Kidney epithelial cell (primary cell): ENCODE data around the gene ITIH3. TPM values are rescaled to one million over a fixed set of nuclear protein-coding genes. Genes with fewer than 3 reads are reported as not detected.

Experiments used
- DNase-seq: peaks from one replicate; pipeline ENCODE4 v3.0.0-alpha.2; 2010; ENCODE audit warnings: low read depth
- H3K27me3 ChIP-seq: 2 replicates; pipeline ENCODE4 v1.6.0; 2011; ENCODE audit warnings: low read length; ENCODE audit not compliant: control insufficient read depth, insufficient read depth
- H3K36me3 ChIP-seq: 2 replicates; pipeline ENCODE4 v1.5.1; 2011; ENCODE audit warnings: low read length; ENCODE audit not compliant: control insufficient read depth, insufficient read depth
- H3K4me3 ChIP-seq: 2 replicates; pipeline ENCODE4 v1.5.1; 2011; ENCODE audit warnings: low read depth, mild to moderate bottlenecking, control low read depth, low read length
- CTCF ChIP-seq: IDR thresholded peaks from 2 replicates; pipeline ENCODE4 v1.5.1; 2011; ENCODE audit warnings: mild to moderate bottlenecking, moderate library complexity, low read length, control low read depth, inconsistent platforms; ENCODE audit not compliant: insufficient read depth, poor library complexity, severe bottlenecking
- total RNA-seq: library from RNA; depleted of rRNA; stranded (reverse); fragments of >200 nt; gene quantifications from 2 replicates; pipeline ENCODE4 v1.2.3, GENCODE V29; 2015

Gene ITIH3
- total RNA-seq, 1 donor from 2014 or later, result not detected

DNA sequence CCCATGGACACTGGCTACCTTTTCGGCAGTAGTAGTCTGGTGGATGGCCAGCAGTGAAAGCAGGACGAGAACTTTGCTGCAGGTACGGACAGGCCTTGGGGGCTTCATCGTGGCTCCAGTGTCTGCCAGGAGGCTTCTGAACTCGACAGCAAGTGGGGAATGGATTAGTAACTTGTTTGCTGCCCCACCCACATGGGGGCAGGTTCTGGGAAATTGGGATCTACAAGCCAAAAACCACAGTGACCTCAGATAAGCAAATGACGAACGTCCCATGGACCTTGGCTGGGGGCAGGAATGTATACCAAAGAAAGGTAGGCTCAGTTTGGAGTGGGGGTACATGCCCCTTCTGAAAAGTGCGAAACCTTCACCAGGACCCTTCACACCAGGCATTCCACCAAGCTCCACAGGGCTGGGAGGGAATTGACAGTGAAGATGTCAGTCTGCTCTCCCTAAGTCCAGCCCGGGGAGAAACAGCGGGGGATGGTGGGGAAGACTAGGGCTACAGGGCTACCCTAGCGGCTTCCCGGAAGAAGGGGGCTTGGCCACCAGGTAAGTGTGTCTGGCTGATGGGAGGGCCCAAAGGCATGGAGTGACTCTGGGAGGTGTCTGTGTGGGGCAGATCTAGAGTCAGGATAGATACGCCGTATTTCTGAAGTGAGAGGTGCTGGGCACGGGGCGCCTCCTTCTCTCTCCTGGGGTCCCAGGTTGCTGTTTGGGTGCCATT lies 36.1 kb downstream of the ITIH3 start, which contains the start of gene ITIH4:
ITIH4 (minus strand) TSS at position 138 of the 724 bp plus-strand sequence; CDS start at position 108, 30 bp downstream.
- no peak for TF ChIP-seq CTCF
- no peak for DNase-seq
- no peak within 1 kb of the TSS for H3K4me3 ChIP-seq
- H3K27me3 ChIP-seq, result no peaks in the 10 kb centered on the region
- no peaks in the 10 kb centered on the region for H3K36me3 ChIP-seq

DNA sequence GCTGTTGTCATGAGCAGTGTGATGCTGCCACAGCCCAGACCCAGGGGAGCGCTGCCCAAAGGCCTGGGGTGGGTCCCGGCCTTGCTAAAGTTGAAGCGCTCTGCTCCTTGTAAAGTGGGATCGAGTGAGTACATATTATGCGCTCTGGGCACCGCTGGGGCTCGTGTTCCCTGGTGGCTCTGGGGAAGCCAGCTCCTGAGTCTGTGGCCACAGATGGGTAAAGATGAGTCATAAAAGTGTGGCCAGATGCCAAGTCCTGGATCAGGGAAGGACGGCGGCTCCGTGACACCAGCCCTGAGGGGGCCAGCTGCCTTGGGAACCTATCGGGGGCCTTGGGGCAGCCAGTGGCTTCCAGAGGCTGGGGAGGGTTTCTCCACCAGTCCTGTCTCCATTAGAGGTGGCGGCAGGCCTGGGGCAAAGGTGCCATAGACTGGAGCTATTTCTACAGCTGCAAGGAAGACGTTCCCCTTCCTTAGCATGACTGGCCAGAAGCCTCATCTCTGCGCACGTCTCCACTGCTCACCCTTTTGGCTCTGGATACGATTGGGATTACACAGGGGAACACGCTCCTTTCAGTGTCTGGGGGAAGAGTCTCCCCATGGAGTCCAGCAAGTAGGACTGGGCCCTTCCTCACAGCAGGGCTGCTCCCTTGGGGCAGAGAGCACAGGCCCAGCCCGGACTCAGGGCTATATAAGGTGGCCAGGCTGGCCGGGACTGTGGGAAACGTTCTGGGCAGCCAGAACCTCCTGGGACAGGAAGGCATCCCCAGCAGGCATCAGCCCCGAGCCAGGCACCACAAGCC lies 37.1 kb downstream of the ITIH3 start:
- Histone ChIP-seq H3K27me3 (no peaks in the 10 kb centered on the region), H3K36me3 (no peaks in the 10 kb centered on the region), H3K4me3 (no peak overlapping the region)
- no peak for TF ChIP-seq CTCF
- DNase-seq, result peak; percentile 41

- TF ChIP-seq CTCF, result no peak
- no peak for DNase-seq
- no peaks in the 10 kb centered on the region for H3K36me3 ChIP-seq
- H3K4me3 ChIP-seq, result no peak overlapping the region
- H3K27me3 ChIP-seq, result no peaks in the 10 kb centered on the region
Measured at GRCh38 chr3:52833202-52833601, 38.6 kb downstream of the ITIH3 start.

- Histone ChIP-seq H3K4me3 (no peak within 1 kb of the TSS), H3K27me3 (no peaks in the 10 kb centered on the region), H3K36me3 (no peaks in the 10 kb centered on the region)
- DNase-seq, result no peak
- no peak for TF ChIP-seq CTCF
Measured at GRCh38 chr3:52834871-52835501, 40.4 kb downstream of the ITIH3 start, which contains the start of gene MUSTN1. MUSTN1 (minus strand) TSS chr3:52835019; CDS start chr3:52834948, 71 bp downstream.

- TF ChIP-seq CTCF, result no peak
- no peak for DNase-seq
- Histone ChIP-seq H3K27me3 (no peaks in the 10 kb centered on the region), H3K36me3 (no peaks in the 10 kb centered on the region), H3K4me3 (no peak overlapping the region)
Measured at GRCh38 chr3:52835766-52836470, 41.3 kb downstream of the ITIH3 start.
